Astrocyte of the cerebellum (primary cell): ENCODE measurements around the gene PLEKHB1.
A peak's percentile ranks its signal among the peaks of the same experiment; 100 is the strongest.

Experiments
- DNase-seq: peaks from one replicate; pipeline ENCODE4 v3.0.0-alpha.2; 2011; ENCODE audit warnings: low read depth
- H3K4me3 ChIP-seq: 2 replicates; pipeline ENCODE4 v1.5.1; 2011; ENCODE audit warnings: mild to moderate bottlenecking, low read depth, low read length, moderate library complexity
- in situ Hi-C: cut with HindIII; loops from 2 replicates; pipeline ENCODE4 v1.10.0; 2017; ENCODE audit warnings: low sequenced_read_pairs
- TF ChIP-seq, protein P1 (sequence below): IDR thresholded peaks from 2 replicates; pipeline ENCODE4 v1.5.1; 2012; ENCODE audit warnings: low read length, low read depth, moderate library complexity, mild to moderate bottlenecking; ENCODE audit errors: missing control alignments

Gene PLEKHB1

DNA sequence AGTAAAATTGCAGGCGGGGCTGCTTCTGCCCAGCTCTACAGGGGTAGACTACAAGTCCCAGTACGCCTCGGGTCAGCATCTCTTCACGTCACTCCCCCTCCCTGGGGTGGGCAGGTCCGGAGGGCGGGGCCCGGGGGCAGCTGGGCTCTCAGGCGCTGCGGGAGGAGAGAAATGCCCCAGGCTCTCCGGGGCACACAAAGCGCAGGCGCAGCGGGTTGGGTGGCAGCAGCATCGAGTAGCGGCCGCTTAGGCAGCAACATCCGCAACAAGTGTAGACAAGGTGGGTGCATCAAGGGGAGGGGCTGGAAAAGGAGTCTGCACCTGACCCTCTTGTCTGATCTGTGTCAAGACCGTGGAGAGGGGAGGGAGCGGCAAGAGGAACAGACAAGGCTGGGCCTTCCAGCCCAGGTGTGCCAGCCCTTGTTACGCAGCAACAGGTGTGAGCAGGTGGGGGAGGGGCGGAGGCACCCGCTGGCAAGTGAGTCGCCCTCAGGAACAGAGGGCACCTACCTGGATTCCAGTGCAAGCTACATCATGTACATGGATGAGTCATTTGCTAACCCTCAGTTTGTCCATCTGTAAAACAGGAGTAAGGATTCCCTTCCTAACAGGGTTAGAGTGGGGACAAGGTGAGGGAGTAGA, 1.2 kb downstream of the PLEKHB1 start:
- peak overlapping the region; percentile 18 for H3K4me3 ChIP-seq
- TF ChIP-seq, protein P1, sequence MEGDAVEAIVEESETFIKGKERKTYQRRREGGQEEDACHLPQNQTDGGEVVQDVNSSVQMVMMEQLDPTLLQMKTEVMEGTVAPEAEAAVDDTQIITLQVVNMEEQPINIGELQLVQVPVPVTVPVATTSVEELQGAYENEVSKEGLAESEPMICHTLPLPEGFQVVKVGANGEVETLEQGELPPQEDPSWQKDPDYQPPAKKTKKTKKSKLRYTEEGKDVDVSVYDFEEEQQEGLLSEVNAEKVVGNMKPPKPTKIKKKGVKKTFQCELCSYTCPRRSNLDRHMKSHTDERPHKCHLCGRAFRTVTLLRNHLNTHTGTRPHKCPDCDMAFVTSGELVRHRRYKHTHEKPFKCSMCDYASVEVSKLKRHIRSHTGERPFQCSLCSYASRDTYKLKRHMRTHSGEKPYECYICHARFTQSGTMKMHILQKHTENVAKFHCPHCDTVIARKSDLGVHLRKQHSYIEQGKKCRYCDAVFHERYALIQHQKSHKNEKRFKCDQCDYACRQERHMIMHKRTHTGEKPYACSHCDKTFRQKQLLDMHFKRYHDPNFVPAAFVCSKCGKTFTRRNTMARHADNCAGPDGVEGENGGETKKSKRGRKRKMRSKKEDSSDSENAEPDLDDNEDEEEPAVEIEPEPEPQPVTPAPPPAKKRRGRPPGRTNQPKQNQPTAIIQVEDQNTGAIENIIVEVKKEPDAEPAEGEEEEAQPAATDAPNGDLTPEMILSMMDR, result no peak
- DNase-seq, result peak; percentile 39
- in situ Hi-C loops, result no loop called here

DNA sequence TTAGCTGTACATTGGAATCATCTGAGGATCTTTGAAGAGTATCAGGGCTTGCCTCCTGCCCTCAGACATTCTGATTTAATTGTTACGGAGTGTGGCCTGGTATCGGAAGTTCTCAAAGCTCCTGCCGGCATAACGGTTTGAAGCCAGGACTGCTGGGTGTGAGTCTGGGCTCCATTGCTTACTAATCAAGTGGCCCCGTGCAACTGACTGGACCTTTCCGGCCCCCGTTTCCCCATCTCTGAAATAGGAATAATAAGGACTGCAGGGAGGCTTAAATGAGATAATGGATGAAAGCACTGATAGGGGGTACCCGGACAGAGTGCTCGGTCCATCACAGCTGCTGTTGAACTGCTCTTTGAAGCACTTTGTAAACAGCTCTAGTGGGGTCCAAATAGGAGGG, 1.7 kb downstream of the PLEKHB1 start:
- no peak overlapping the region for H3K4me3 ChIP-seq
- TF ChIP-seq, protein P1, result no peak
- in situ Hi-C loops, result no loop called here
- DNase-seq, result no peak

DNA sequence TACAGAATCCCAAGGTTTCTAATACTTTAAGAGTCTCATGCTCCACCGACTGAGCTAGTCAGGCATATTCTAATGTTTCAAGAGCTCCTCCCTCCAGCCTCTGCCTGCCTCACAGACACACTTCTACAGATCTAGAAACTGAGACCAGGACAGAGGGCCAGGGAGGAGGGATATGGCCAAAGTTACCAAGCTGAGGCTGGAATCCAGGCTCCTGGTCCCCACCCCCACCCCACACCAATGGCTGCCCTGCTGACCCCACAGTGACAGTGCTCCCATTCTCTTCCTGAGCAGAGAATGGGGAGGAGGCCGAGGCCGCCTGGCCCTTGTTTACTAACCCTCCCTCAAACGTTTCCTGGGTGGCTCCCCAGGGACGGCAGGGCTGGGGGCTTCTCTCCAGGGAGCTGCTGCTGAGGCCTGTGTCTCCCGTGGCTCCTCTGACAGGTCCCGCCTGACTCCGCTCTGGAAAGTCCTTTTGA, 2.2 kb downstream of the PLEKHB1 start:
- TF ChIP-seq, protein P1, result no peak
- in situ Hi-C loops, result no loop called here
- no peak for DNase-seq

DNA sequence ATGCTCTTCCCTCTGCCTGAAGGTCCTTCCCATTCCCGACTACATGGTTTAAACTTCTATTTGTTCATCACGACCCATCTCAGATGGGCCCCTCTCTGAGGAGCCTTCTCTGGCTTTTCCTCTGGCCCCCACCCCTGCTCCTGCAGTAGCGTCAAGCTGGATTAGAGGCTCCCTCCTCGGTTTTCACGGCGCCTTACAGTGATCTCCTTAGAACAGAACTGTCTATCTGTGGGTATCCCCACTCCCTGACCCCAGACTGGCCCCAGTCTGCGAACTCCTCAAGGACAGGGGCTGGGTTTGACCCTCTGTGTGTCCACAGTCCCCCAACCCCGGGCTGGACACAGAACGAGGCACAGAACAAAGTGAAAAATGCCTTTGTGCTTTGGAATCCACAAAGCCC, 2.8 kb downstream of the PLEKHB1 start:
- TF ChIP-seq, protein P1, result no peak
- DNase-seq, result no peak
- in situ Hi-C loops, result no loop called here
- no peak overlapping the region for H3K4me3 ChIP-seq

More for the DNA sequence above, 2.2 kb downstream of the PLEKHB1 start:
- H3K4me3 ChIP-seq, result no peak overlapping the region

DNA sequence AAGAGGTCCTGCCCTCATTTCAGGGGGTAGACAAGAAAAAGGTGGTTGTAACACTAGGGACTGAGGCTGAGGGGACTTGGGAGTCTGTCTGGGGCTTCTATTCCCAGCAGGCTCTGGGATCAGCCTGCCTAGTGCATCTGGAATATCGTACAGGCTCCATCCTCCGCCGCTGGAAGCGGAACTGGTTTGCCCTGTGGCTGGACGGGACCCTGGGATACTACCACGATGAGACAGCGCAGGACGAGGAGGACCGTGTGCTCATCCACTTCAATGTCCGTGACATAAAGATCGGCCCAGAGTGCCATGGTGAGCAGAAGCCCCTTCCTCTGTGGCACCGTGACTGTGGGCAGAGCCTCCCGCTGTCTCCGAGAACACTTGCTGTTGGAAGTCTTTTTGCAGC, 4.0 kb downstream of the PLEKHB1 start:
- no peak overlapping the region for H3K4me3 ChIP-seq
- no peak for DNase-seq
- TF ChIP-seq, protein P1, result no peak
- in situ Hi-C loops, result loop anchor here (5.0 kb wide), 1 partner anchor 183 kb away; no protein-coding TSS in a partner anchor

DNA sequence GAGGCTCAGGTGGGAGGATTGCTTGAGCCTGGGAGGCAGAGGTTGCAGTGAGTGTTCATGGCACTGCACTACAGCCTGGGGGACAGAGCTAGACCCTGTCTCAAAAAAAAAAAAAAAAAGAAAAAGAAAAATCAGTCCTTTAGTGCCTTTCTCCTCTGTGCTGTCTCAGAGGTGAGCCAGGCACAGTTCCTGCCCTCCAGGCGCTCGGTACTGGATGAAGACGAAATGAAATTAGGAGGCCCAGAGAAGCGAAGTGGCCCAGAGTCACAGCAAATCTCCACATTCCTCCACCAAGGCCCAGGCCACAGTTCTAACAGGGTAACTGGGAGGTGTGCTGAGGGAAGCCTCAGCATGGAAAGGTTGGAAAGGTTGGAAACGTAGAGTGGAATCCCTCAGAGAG, 4.9 kb downstream of the PLEKHB1 start:
- in situ Hi-C loops, result loop anchor here (5.0 kb wide), 1 partner anchor 184 kb away; no protein-coding TSS in a partner anchor
- TF ChIP-seq, protein P1, result no peak

More for the DNA sequence above, 4.9 kb downstream of the PLEKHB1 start:
- no peak overlapping the region for H3K4me3 ChIP-seq
- no peak for DNase-seq
